Measurements from ENCODE around the gene DUSP6.

DUSP6 gene

GRCh38 chr12:89351489-89352241 is 636 bp downstream of the DUSP6 start:
- no peak for DNase-seq (ENCODE audit: low read depth, low spot score)
- Histone ChIP-seq H3K36me3 (ENCODE audit: control insufficient read depth, insufficient read depth, low read length) (no peaks in the 10 kb centered on the region), H3K27ac (ENCODE audit: low read length) (no peak overlapping the region), H3K27me3 (ENCODE audit: control insufficient read depth, insufficient read depth, low read length) (peaks cover 20% of the 10 kb centered on the region; the same call in 1 of the 2 replicates), H3K4me3 (ENCODE audit: low read length) (peak overlapping the region; percentile 57), H3K9me3 (ENCODE audit: control insufficient read depth, insufficient read depth, low read length) (no peaks in the 10 kb centered on the region), H3K4me1 (ENCODE audit: control insufficient read depth, insufficient read depth, low read length) (peaks cover 4% of the 10 kb centered on the region; the same call in 1 of the 2 replicates)
- WGBS (ENCODE audit: insufficient coverage, insufficient read length): no CpG with 5 or more reads among the region's 87 CpGs

DNA sequence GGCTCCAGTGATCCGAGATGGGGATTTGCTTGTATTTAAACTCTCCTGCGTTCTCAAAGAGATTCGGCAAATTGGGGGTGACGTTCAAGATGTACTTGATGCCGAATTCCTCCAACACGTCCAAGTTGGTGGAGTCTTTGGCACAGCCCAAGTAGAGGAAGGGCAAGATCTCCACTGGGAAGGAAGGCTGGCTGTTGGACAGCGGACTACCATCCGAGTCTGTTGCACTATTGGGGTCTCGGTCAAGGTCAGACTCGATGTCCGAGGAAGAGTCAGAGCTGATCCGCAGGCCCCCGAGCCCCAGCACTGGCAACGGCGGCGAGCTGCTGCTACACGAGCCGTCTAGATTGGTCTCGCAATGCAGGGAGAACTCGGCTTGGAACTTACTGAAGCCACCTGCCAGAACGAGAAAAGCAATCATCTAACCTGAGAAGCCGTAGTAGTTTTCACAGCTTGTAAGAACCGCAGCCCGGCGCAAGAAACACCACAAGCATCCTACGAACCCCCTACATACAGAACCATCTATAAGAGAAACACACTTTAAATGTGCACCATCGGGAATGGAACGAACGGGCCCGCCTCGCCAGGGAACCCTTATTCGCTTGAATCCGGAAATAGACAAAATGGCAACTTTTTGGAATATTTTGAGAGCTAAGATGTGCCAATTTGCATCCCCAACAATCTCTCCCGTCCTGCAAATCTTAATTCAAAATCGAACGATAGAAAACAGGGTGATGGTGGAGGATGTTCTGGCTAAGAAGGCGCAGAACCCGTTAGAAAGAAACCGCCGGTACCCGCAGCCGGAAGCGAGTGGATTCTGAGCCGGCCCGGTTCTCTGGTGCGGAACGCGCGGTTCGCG is 1.4 kb downstream of the DUSP6 start:
- Histone ChIP-seq H3K27ac (ENCODE audit: low read length) (no peak overlapping the region), H3K27me3 (ENCODE audit: control insufficient read depth, insufficient read depth, low read length) (peaks cover 16% of the 10 kb centered on the region; the same call in 1 of the 2 replicates), H3K4me3 (ENCODE audit: low read length) (peak overlapping the region; percentile 57), H3K36me3 (ENCODE audit: control insufficient read depth, insufficient read depth, low read length) (no peaks in the 10 kb centered on the region), H3K4me1 (ENCODE audit: control insufficient read depth, insufficient read depth, low read length) (peaks cover 4% of the 10 kb centered on the region; the same call in 1 of the 2 replicates), H3K9me3 (ENCODE audit: control insufficient read depth, insufficient read depth, low read length) (no peaks in the 10 kb centered on the region)
- DNase-seq (ENCODE audit: low read depth, low spot score): no peak
- no CpG with 5 or more reads among the region's 51 CpGs for WGBS (ENCODE audit: insufficient coverage, insufficient read length)

DNA sequence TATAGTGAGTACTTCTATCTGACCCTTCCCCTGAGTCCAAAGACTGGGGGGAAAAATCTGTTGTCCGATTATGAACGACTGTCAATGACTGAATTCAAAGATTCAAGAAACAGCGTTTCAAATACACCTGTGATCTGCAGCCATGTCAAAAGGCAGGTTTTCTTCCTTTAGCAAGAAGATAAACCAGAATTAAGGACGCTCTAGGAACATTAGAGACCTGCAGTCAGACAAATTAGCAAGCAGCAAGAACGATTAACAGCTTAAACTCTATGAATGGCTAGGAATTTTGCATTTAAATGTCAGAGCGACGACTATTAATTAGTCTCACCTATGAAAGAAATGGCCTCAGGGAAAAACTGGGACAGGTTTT is 2.1 kb downstream of the DUSP6 start:
- no CpG with 5 or more reads among the region's 7 CpGs for WGBS (ENCODE audit: insufficient coverage, insufficient read length)
- Histone ChIP-seq H3K36me3 (ENCODE audit: control insufficient read depth, insufficient read depth, low read length) (no peaks in the 10 kb centered on the region), H3K4me1 (ENCODE audit: control insufficient read depth, insufficient read depth, low read length) (peaks cover 4% of the 10 kb centered on the region; the same call in 1 of the 2 replicates), H3K27ac (ENCODE audit: low read length) (no peak overlapping the region), H3K27me3 (ENCODE audit: control insufficient read depth, insufficient read depth, low read length) (peaks cover 10% of the 10 kb centered on the region; the same call in 1 of the 2 replicates), H3K4me3 (ENCODE audit: low read length) (peak overlapping the region; percentile 57; the same call in 1 of the 2 replicates), H3K9me3 (ENCODE audit: control insufficient read depth, insufficient read depth, low read length) (no peaks in the 10 kb centered on the region)
- no peak for DNase-seq (ENCODE audit: low read depth, low spot score)

GRCh38 chr12:89349814-89350213 is 2.5 kb downstream of the DUSP6 start:
- Histone ChIP-seq H3K4me3 (ENCODE audit: low read length) (peak overlapping the region; percentile 57; the same call in 1 of the 2 replicates), H3K27me3 (ENCODE audit: control insufficient read depth, insufficient read depth, low read length) (peaks cover 6% of the 10 kb centered on the region; the same call in 1 of the 2 replicates), H3K27ac (ENCODE audit: low read length) (no peak overlapping the region), H3K36me3 (ENCODE audit: control insufficient read depth, insufficient read depth, low read length) (no peaks in the 10 kb centered on the region), H3K9me3 (ENCODE audit: control insufficient read depth, insufficient read depth, low read length) (no peaks in the 10 kb centered on the region), H3K4me1 (ENCODE audit: control insufficient read depth, insufficient read depth, low read length) (peaks cover 6% of the 10 kb centered on the region; the same call in 1 of the 2 replicates)
- DNase-seq (ENCODE audit: low read depth, low spot score): no peak
- no CpG with 5 or more reads among the region's 6 CpGs for WGBS (ENCODE audit: insufficient coverage, insufficient read length)

GRCh38 chr12:89348894-89349699 is 3.2 kb downstream of the DUSP6 start:
- no CpG with 5 or more reads among the region's 10 CpGs for WGBS (ENCODE audit: insufficient coverage, insufficient read length)
- no peaks in the 10 kb centered on the region for H3K36me3 ChIP-seq (ENCODE audit: control insufficient read depth, insufficient read depth, low read length)
- DNase-seq (ENCODE audit: low read depth, low spot score): no peak
- peaks cover 4% of the 10 kb centered on the region; the same call in 1 of the 2 replicates for H3K27me3 ChIP-seq (ENCODE audit: control insufficient read depth, insufficient read depth, low read length)
- peaks cover 7% of the 10 kb centered on the region; the same call in 1 of the 2 replicates for H3K4me1 ChIP-seq (ENCODE audit: control insufficient read depth, insufficient read depth, low read length)
- H3K27ac ChIP-seq (ENCODE audit: low read length): no peak overlapping the region
- no peaks in the 10 kb centered on the region for H3K9me3 ChIP-seq (ENCODE audit: control insufficient read depth, insufficient read depth, low read length)
- H3K4me3 ChIP-seq (ENCODE audit: low read length): peak overlapping the region; percentile 24; the same call in 1 of the 2 replicates

GRCh38 chr12:89347325-89347829 is 4.9 kb downstream of the DUSP6 start:
- peaks cover 4% of the 10 kb centered on the region; the same call in 1 of the 2 replicates for H3K27me3 ChIP-seq (ENCODE audit: control insufficient read depth, insufficient read depth, low read length)
- H3K4me1 ChIP-seq (ENCODE audit: control insufficient read depth, insufficient read depth, low read length): peaks cover 7% of the 10 kb centered on the region; the same call in 1 of the 2 replicates
- H3K36me3 ChIP-seq (ENCODE audit: control insufficient read depth, insufficient read depth, low read length): no peaks in the 10 kb centered on the region
- H3K4me3 ChIP-seq (ENCODE audit: low read length): no peak overlapping the region
- no peak for DNase-seq (ENCODE audit: low read depth, low spot score)
- H3K9me3 ChIP-seq (ENCODE audit: control insufficient read depth, insufficient read depth, low read length): no peaks in the 10 kb centered on the region
- WGBS (ENCODE audit: insufficient coverage, insufficient read length): no CpG with 5 or more reads among the region's 3 CpGs
- no peak overlapping the region for H3K27ac ChIP-seq (ENCODE audit: low read length)

- Histone ChIP-seq H3K9me3 (ENCODE audit: control insufficient read depth, insufficient read depth, low read length) (no peaks in the 10 kb centered on the region), H3K4me1 (ENCODE audit: control insufficient read depth, insufficient read depth, low read length) (peaks cover 7% of the 10 kb centered on the region; the same call in 1 of the 2 replicates), H3K4me3 (ENCODE audit: low read length) (no peak overlapping the region), H3K27ac (ENCODE audit: low read length) (no peak overlapping the region), H3K36me3 (ENCODE audit: control insufficient read depth, insufficient read depth, low read length) (no peaks in the 10 kb centered on the region), H3K27me3 (ENCODE audit: control insufficient read depth, insufficient read depth, low read length) (peaks cover 4% of the 10 kb centered on the region; the same call in 1 of the 2 replicates)
- no peak for DNase-seq (ENCODE audit: low read depth, low spot score)
- WGBS (ENCODE audit: insufficient coverage, insufficient read length): no CpG with 5 or more reads among the region's 8 CpGs
Measured at GRCh38 chr12:89346741-89347324, 5.5 kb downstream of the DUSP6 start.

DNA sequence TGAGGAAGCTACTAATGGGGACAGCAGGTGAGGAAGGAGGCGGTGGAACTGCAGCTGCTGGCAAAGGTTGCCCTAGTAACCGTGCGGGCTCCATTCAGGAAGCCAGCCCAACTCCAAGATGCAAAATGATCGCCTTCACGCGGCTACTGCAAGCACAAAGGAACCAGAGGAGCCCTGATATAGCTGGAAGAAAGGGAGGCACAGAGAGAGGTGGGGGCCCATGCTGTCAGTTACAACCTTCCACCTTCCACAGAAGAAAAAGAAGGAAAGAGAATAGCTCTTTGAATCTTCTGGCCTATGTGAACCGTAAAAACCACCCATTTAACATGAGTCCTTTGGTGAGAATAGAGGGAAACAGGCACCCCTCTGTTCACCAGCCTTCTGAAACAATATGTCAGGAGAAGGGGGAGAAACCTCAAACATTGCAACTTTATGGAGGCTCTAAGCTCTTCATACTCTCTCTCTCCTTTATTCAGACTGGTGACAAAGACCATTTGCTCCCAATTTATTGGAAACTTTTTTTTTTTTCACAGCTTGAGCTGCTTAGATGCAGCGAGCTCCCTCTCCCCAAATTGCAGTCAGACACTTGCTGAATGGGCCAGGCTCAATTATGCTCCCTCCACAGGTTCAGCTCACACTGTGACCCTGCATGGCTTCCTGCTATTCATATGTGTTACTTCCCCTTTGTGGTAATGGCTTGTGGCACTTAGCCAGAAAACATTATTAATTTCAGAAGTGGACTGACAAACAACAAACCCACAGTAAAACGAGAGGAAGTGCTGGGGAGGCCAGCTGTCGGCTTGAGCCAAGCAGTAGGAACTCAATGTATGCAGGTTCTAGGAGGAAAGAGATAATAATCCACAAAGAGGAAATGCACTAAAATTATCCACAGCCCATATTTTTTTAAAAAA is 6.2 kb downstream of the DUSP6 start:
- Histone ChIP-seq H3K27ac (ENCODE audit: low read length) (no peak overlapping the region), H3K9me3 (ENCODE audit: control insufficient read depth, insufficient read depth, low read length) (no peaks in the 10 kb centered on the region), H3K27me3 (ENCODE audit: control insufficient read depth, insufficient read depth, low read length) (peaks cover 4% of the 10 kb centered on the region; the same call in 1 of the 2 replicates), H3K4me1 (ENCODE audit: control insufficient read depth, insufficient read depth, low read length) (peaks cover 7% of the 10 kb centered on the region; the same call in 1 of the 2 replicates), H3K36me3 (ENCODE audit: control insufficient read depth, insufficient read depth, low read length) (no peaks in the 10 kb centered on the region), H3K4me3 (ENCODE audit: low read length) (no peak overlapping the region)
- no CpG with 5 or more reads among the region's 10 CpGs for WGBS (ENCODE audit: insufficient coverage, insufficient read length)
- no peak for DNase-seq (ENCODE audit: low read depth, low spot score)

DNA sequence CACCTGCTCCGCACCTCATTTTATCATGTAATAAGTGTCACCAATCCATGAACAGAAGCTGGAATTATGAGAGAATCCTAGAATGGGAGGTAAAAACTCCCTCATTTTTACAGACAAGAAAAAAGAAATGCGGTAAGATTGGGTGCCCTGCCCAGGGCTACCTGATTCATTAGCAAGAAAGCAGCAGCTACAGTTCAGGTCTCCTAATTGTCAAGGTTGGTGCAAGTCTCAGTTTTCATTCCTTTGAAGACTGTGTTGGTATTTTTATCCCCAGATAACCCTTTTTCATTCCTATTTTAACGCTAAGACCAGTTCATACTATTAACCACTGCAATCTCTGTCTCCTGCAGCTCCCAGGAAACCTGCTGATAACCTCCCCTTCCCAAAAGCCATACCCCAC is 6.9 kb downstream of the DUSP6 start:
- no peak overlapping the region for H3K4me3 ChIP-seq (ENCODE audit: low read length)
- H3K27ac ChIP-seq (ENCODE audit: low read length): no peak overlapping the region
- no CpG with 5 or more reads among the region's 3 CpGs for WGBS (ENCODE audit: insufficient coverage, insufficient read length)
- no peaks in the 10 kb centered on the region for H3K9me3 ChIP-seq (ENCODE audit: control insufficient read depth, insufficient read depth, low read length)
- H3K36me3 ChIP-seq (ENCODE audit: control insufficient read depth, insufficient read depth, low read length): no peaks in the 10 kb centered on the region
- H3K27me3 ChIP-seq (ENCODE audit: control insufficient read depth, insufficient read depth, low read length): peaks cover 4% of the 10 kb centered on the region; the same call in 1 of the 2 replicates
- no peak for DNase-seq (ENCODE audit: low read depth, low spot score)
- H3K4me1 ChIP-seq (ENCODE audit: control insufficient read depth, insufficient read depth, low read length): peaks cover 7% of the 10 kb centered on the region; the same call in 1 of the 2 replicates

Measured in iPS DF 6.9 (cell line).